IMR-90 (cell line): ENCODE measurements around the gene TACC2. TPM values are rescaled to one million over a fixed set of nuclear protein-coding genes. Genes with fewer than 3 reads are reported as not detected.

ENCODE experiments used
- ATAC-seq: fragments of 200-7000 bp; cut with Tn5 transposase; 2 replicates; pipeline ENCODE4 v1.9.1; 2020; ENCODE audit warnings: low read depth, mild to moderate bottlenecking, moderate library complexity
- BruUV-seq: library from RNA; stranded (reverse); fragments of 400-500 nt; replicated peaks from 2 replicates; lab custom pipeline; 2021; lab: Mats Ljungman, UMichigan
- CTCF ChIA-PET: fragments of 300-600 bp; formaldehyde crosslinking; extraction: SDS; loops from one replicate; lab custom pipeline; 2021; ENCODE audit warnings: antibody characterized with exemption; lab: Yijun Ruan, JAX
- POLR2A ChIA-PET: fragments of 300-600 bp; sonication (Branson Sonifier 250); formaldehyde crosslinking; loops from one replicate; lab custom pipeline; 2022; ENCODE audit warnings: antibody characterized with exemption; ENCODE audit not compliant: unreplicated experiment; lab: Charles Lee
- DNase-seq: peaks from one replicate; pipeline ENCODE4 v3.0.0; 2013
- H2AFZ ChIP-seq: replicated peaks from 2 replicates; pipeline ENCODE3; 2013; ENCODE audit warnings: low read length, mild to moderate bottlenecking; ENCODE audit not compliant: poor library complexity
- H2AK5ac ChIP-seq: 2 replicates; pipeline ENCODE4 v1.6.1; 2013; ENCODE audit warnings: low read depth, low read length, inconsistent platforms
- H2AK9ac ChIP-seq: replicated peaks from 2 replicates; pipeline ENCODE3; 2013; ENCODE audit warnings: mild to moderate bottlenecking, low read depth, low read length, moderate library complexity; ENCODE audit not compliant: poor library complexity
- H2BK120ac ChIP-seq: 2 replicates; pipeline ENCODE4 v1.6.1; 2013; ENCODE audit warnings: low read depth, low read length, inconsistent platforms
- H2BK15ac ChIP-seq: 3 replicates; pipeline ENCODE4 v1.6.1; 2013; ENCODE audit warnings: low read depth, low read length, inconsistent platforms
- H2BK20ac ChIP-seq: 2 replicates; pipeline ENCODE4 v1.6.1; 2013; ENCODE audit warnings: low read depth, mild to moderate bottlenecking, inconsistent platforms, low read length, moderate library complexity
- H2BK5ac ChIP-seq: 2 replicates; pipeline ENCODE4 v1.6.1; 2013; ENCODE audit warnings: mild to moderate bottlenecking, low read depth, low read length, inconsistent platforms; ENCODE audit not compliant: poor library complexity, severe bottlenecking
- H3K14ac ChIP-seq: replicated peaks from 2 replicates; pipeline ENCODE4 v1.6.1; 2013; ENCODE audit warnings: low read depth, low read length, inconsistent platforms
- H3K18ac ChIP-seq: 2 replicates; pipeline ENCODE4 v1.6.1; 2013; ENCODE audit warnings: low read depth, low read length, control low read depth
- H3K23ac ChIP-seq: 2 replicates; pipeline ENCODE4 v1.6.1; 2013; ENCODE audit warnings: low read depth, low read length, inconsistent platforms
- H3K27ac ChIP-seq: 2 replicates; pipeline ENCODE4 v1.5.1; 2013; ENCODE audit warnings: mild to moderate bottlenecking, control low read depth, low read length; ENCODE audit not compliant: insufficient read depth
- H3K27me3 ChIP-seq: 2 replicates; pipeline ENCODE4 v1.6.1; 2013; ENCODE audit warnings: low read length; ENCODE audit not compliant: control insufficient read depth, insufficient read depth
- H3K36me3 ChIP-seq: 2 replicates; pipeline ENCODE4 v1.6.1; 2013; ENCODE audit warnings: low read length, mixed read lengths; ENCODE audit not compliant: control insufficient read depth, insufficient read depth
- H3K4ac ChIP-seq: 2 replicates; pipeline ENCODE4 v1.6.1; 2013; ENCODE audit warnings: low read depth, low read length, inconsistent platforms
- H3K4me1 ChIP-seq: 2 replicates; pipeline ENCODE4 v1.6.1; 2013; ENCODE audit warnings: low read length, mixed read lengths; ENCODE audit not compliant: control insufficient read depth, insufficient read depth
- H3K4me2 ChIP-seq: 2 replicates; pipeline ENCODE4 v1.6.1; 2013; ENCODE audit warnings: low read depth, mild to moderate bottlenecking, control low read depth, low read length, moderate library complexity
- H3K4me3 ChIP-seq: 2 replicates; pipeline ENCODE4 v1.5.1; 2013; ENCODE audit warnings: low read depth, mild to moderate bottlenecking, control low read depth, low read length, moderate library complexity; ENCODE audit not compliant: insufficient read depth
- H3K56ac ChIP-seq: 2 replicates; pipeline ENCODE4 v1.6.1; 2013; ENCODE audit warnings: low read length, inconsistent platforms; ENCODE audit not compliant: insufficient read depth; ENCODE audit errors: extremely low read depth
- H3K79me1 ChIP-seq, 2 experiments: 2 replicates each; pipeline ENCODE4 v1.6.1; 2013; ENCODE audit warnings: low read length in 2 of 2, inconsistent platforms in 1 of 2, low read depth in 1 of 2
- H3K9ac ChIP-seq: 2 replicates; pipeline ENCODE4 v1.6.1; 2013; ENCODE audit warnings: low read depth, low read length, control low read depth
- H3K9me1 ChIP-seq: 2 replicates; pipeline ENCODE4 v1.6.1; 2013; ENCODE audit warnings: low read length, inconsistent platforms; ENCODE audit not compliant: insufficient read depth
- H3K9me3 ChIP-seq: 2 replicates; pipeline ENCODE4 v1.6.1; 2013; ENCODE audit warnings: low read length; ENCODE audit not compliant: control insufficient read depth, insufficient read depth
- H4K20me1 ChIP-seq: 2 replicates; pipeline ENCODE4 v1.6.1; 2013; ENCODE audit warnings: low read length, inconsistent platforms; ENCODE audit not compliant: insufficient read depth
- H4K5ac ChIP-seq: 2 replicates; pipeline ENCODE4 v1.6.1; 2013; ENCODE audit warnings: mild to moderate bottlenecking, low read depth, low read length, control low read depth
- H4K8ac ChIP-seq, 2 experiments: 2 replicates each; pipeline ENCODE4 v1.6.1; 2013; ENCODE audit warnings: low read depth in 2 of 2, low read length in 2 of 2, control low read depth in 1 of 2, inconsistent platforms in 1 of 2
- H4K91ac ChIP-seq: 2 replicates; pipeline ENCODE4 v1.6.1; 2013; ENCODE audit warnings: low read depth, low read length, inconsistent platforms; ENCODE audit not compliant: insufficient read depth
- NFE2L2 ChIP-seq: fragments of 150-350 bp; IDR thresholded peaks from 2 replicates; pipeline ENCODE4 v1.6.1; 2016; ENCODE audit warnings: low read depth, mild to moderate bottlenecking, low read length
- RAD21 ChIP-seq: IDR thresholded peaks from 2 replicates; pipeline ENCODE4 v1.6.1; 2012; ENCODE audit warnings: low read length, improper control_type of control experiment
- RCOR1 ChIP-seq: IDR thresholded peaks from 2 replicates; pipeline ENCODE4 v1.6.1; 2012; ENCODE audit warnings: mild to moderate bottlenecking, low read length, improper control_type of control experiment; ENCODE audit not compliant: insufficient replicate concordance
- SMC3 ChIP-seq: fragments of 150-350 bp; IDR thresholded peaks from 2 replicates; pipeline ENCODE4 v1.6.1; 2016; ENCODE audit warnings: low read depth, mild to moderate bottlenecking, antibody characterized with exemption, low read length, moderate library complexity
- WGBS, 2 experiments: methylation state at CpG; one replicate each; pipeline versions ENCODE4 v1.1.5 to v1.1.7; 2013; ENCODE audit warnings: missing lambda C conversion rate in 2 of 2; ENCODE audit not compliant: insufficient read length in 1 of 2; ENCODE audit errors: extremely low coverage in 2 of 2; 5-methylcytosine and 5-hydroxymethylcytosine counted together
- dilution Hi-C: fragments of 300-500 bp; cut with HindIII; formaldehyde crosslinking; loops from one replicate; pipeline ENCODE4 v1.14.3; 2018; ENCODE audit warnings: low sequenced_read_pairs; ENCODE audit not compliant: unreplicated experiment
- in situ Hi-C: fragments of 300-500 bp; cut with MboI; formaldehyde crosslinking; loops from 3 replicates; pipeline ENCODE4 v1.14.3; 2019; ENCODE audit warnings: low sequenced_read_pairs, inconsistent platforms, mixed read lengths
- intact Hi-C: fragments of 100-400 bp; cut with micrococcal nuclease; formaldehyde crosslinking; loops from 2 replicates; pipeline ENCODE4 v1.10.0; 2022
- polyA plus RNA-seq, 3 experiments: library from polyadenylated mRNA; depleted of rRNA; stranded (reverse); fragments of >200 nt; gene quantifications; 2 replicates each; pipeline ENCODE4 v1.2.3, GENCODE V29; 2012; ENCODE audit warnings: low replicate concordance in 1 of 3
- total RNA-seq: library from RNA; depleted of rRNA; stranded (reverse); fragments of >200 nt; gene quantifications from 2 replicates; pipeline ENCODE4 v1.2.3, GENCODE V29; 2012
- TF ChIP-seq, protein P1 (sequence below): conservative IDR thresholded peaks from 2 replicates; pipeline ENCODE4 v1.5.1; 2012; ENCODE audit warnings: mild to moderate bottlenecking, low read depth, low read length, improper control_type of control experiment
- TF ChIP-seq, protein P2 (sequence below): fragments of 150-350 bp; IDR thresholded peaks from 2 replicates; pipeline ENCODE4 v1.6.1; 2016; ENCODE audit warnings: low read depth, mild to moderate bottlenecking, low read length, moderate library complexity, borderline replicate concordance

Gene TACC2
- total and polyA plus RNA-seq, 2 of the 4 experiments (the other 2 are of a cell fraction) = 2.9 to 15.4 TPM

DNA sequence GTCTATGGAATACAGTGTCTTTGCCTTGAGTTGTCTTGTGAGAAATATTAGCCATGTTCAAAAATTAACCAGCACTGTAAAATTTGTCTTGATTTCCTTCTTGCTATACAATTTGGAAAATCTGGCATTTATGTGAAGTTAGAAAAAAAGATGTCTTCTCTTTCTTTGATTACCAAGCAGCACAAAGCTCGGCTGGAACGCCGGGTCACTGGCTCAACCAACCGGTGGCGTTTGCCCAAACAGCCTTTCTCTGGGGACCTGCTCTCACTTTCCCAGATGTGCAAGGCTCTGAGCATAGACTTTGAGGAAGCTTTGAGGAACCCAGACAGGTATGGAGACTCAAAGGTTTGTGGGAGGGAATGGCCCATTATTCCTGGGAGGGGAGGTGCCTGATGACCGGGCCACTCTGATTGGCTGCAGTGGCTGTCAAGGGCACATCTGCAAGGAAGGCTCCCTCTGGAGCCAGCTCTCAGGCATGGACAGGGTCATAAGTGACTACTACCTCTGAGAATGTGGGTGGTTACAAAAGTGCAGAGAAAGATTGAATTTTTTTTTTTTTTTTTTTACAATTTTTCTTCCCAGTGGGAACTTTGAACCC is 287.7 kb downstream of the TACC2 start:
- Histone ChIP-seq H3K4me1 (peaks cover 1% of the 10 kb centered on the region; the same call in 1 of the 2 replicates), H3K9me1 (peaks cover under 1% of the 10 kb centered on the region; the same call in 1 of the 2 replicates), H3K4ac (no peak overlapping the region), H3K27ac (no peak overlapping the region), H3K4me2 (no peak overlapping the region), H2AK5ac (no peak overlapping the region), H4K91ac (no peak overlapping the region), H3K23ac (no peak overlapping the region), H3K36me3 (no peaks in the 10 kb centered on the region), H2BK20ac (no peak overlapping the region), H3K56ac (no peak overlapping the region), H2BK120ac (no peak overlapping the region), H2BK15ac (no peak overlapping the region), H4K20me1 (no peaks in the 10 kb centered on the region), H2BK5ac (no peak overlapping the region), H3K4me3 (no peak overlapping the region), H3K9me3 (no peaks in the 10 kb centered on the region), H2AK9ac (no peak overlapping the region), H3K9ac (no peak overlapping the region), H3K14ac (no peak overlapping the region), H3K27me3 (no peaks in the 10 kb centered on the region), H4K5ac (no peak overlapping the region), H3K79me1 (no peaks in the 10 kb centered on the region), H4K8ac (no peak overlapping the region), H3K18ac (no peak overlapping the region), H2AFZ (peak overlapping the region; percentile 29)
- WGBS, 2 experiments = no CpG with 5 or more reads among the region's 6 CpGs
- POLR2A ChIA-PET = no interaction called here
- ATAC-seq = peak; percentile 93
- DNase-seq = peak; percentile 65
- dilution Hi-C loops (no loop called here), in situ Hi-C loops (no loop called here), intact Hi-C loops (loop anchor here (5.0 kb wide), 1 partner anchor 134 kb away; no protein-coding TSS in a partner anchor)
- CTCF ChIA-PET = interaction anchor here (0.5 to 2.6 kb wide), 4 partner anchors 9 to 162 kb away, joined by 3 to 10 read pairs (median 3); no protein-coding TSS in a partner anchor
- BruUV-seq = no TSS peak
- TF ChIP-seq, protein P1, sequence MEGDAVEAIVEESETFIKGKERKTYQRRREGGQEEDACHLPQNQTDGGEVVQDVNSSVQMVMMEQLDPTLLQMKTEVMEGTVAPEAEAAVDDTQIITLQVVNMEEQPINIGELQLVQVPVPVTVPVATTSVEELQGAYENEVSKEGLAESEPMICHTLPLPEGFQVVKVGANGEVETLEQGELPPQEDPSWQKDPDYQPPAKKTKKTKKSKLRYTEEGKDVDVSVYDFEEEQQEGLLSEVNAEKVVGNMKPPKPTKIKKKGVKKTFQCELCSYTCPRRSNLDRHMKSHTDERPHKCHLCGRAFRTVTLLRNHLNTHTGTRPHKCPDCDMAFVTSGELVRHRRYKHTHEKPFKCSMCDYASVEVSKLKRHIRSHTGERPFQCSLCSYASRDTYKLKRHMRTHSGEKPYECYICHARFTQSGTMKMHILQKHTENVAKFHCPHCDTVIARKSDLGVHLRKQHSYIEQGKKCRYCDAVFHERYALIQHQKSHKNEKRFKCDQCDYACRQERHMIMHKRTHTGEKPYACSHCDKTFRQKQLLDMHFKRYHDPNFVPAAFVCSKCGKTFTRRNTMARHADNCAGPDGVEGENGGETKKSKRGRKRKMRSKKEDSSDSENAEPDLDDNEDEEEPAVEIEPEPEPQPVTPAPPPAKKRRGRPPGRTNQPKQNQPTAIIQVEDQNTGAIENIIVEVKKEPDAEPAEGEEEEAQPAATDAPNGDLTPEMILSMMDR = peak; percentile 15; the same call in 1 of the 2 replicates
- TF ChIP-seq RAD21 (no peak), SMC3 (no peak), RCOR1 (no peak), NFE2L2 (no peak)
- TF ChIP-seq, protein P2, sequence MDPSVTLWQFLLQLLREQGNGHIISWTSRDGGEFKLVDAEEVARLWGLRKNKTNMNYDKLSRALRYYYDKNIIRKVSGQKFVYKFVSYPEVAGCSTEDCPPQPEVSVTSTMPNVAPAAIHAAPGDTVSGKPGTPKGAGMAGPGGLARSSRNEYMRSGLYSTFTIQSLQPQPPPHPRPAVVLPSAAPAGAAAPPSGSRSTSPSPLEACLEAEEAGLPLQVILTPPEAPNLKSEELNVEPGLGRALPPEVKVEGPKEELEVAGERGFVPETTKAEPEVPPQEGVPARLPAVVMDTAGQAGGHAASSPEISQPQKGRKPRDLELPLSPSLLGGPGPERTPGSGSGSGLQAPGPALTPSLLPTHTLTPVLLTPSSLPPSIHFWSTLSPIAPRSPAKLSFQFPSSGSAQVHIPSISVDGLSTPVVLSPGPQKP = no peak
